HepG2 (cell line): Measurements from ENCODE around the gene WWP2. TPM values are rescaled to one million over a fixed set of nuclear protein-coding genes. Genes with fewer than 3 reads are reported as not detected.

Source experiments
- GABPB1 ChIP-seq: IDR thresholded peaks from 2 replicates; pipeline ENCODE4 v1.6.1; 2016; ENCODE audit warnings: mild to moderate bottlenecking, missing genetic modification reagents, moderate library complexity, missing compliant biosample characterization
- ISX ChIP-seq: sonication (generic); formaldehyde crosslinking; conservative IDR thresholded peaks from 2 replicates; pipeline ENCODE4 v1.5.0; 2020; ENCODE audit warnings: missing genetic modification reagents
- KLF6 ChIP-seq: IDR thresholded peaks from 2 replicates; pipeline ENCODE4 v1.8.0; 2016; ENCODE audit warnings: missing biosample characterization, missing genetic modification reagents
- NR2F6 ChIP-seq, 2 experiments: IDR thresholded peaks; 2 replicates each; pipeline ENCODE4 v1.6.1; 2016; ENCODE audit warnings: antibody characterized with exemption in 1 of 2, mild to moderate bottlenecking in 1 of 2
- TEAD2 ChIP-seq: sonication (generic); formaldehyde crosslinking; IDR thresholded peaks from 2 replicates; pipeline ENCODE4 v1.9.0; 2021; ENCODE audit warnings: missing genetic modification reagents
- THAP11 ChIP-seq: IDR thresholded peaks from 2 replicates; pipeline ENCODE4 v1.6.1; 2016; ENCODE audit warnings: missing biosample characterization, missing genetic modification reagents
- YY1 ChIP-seq: IDR thresholded peaks from 2 replicates; pipeline ENCODE4 v1.6.1; 2011; ENCODE audit warnings: low read length, low read depth, moderate library complexity, mild to moderate bottlenecking; ENCODE audit not compliant: insufficient read depth, insufficient replicate concordance
- ZNF136 ChIP-seq: sonication (generic); formaldehyde crosslinking; IDR thresholded peaks from 2 replicates; pipeline ENCODE4 v1.8.1; 2022; ENCODE audit warnings: low read depth, mild to moderate bottlenecking, moderate library complexity, missing genetic modification reagents
- ZNF549 ChIP-seq: sonication (generic); formaldehyde crosslinking; IDR thresholded peaks from 2 replicates; pipeline ENCODE4 v1.5.0; 2020; ENCODE audit warnings: missing genetic modification reagents
- ZNF780A ChIP-seq: sonication (generic); formaldehyde crosslinking; IDR thresholded peaks from 2 replicates; pipeline ENCODE4 v1.8.0; 2022; ENCODE audit warnings: mild to moderate bottlenecking, missing genetic modification reagents, moderate library complexity
- ZNF879 ChIP-seq: sonication (generic); formaldehyde crosslinking; IDR thresholded peaks from 2 replicates; pipeline ENCODE4 v1.8.1; 2023; ENCODE audit warnings: missing genetic modification reagents
- polyA plus RNA-seq, 8 experiments: library from polyadenylated mRNA; depleted of rRNA in 3 of 8; stranded (reverse) in 7 of 8; unstranded in 1 of 8; fragments of >200 nt; fragmentation: Illumina TruSeq in 4 of 8; extraction: Trizol in 4 of 8; gene quantifications; 2 replicates each; pipeline versions ENCODE4 v1.2.1 to v1.2.3, GENCODE V29; 2011 to 2016; ENCODE audit warnings: low read depth in 4 of 8, missing spikeins in 1 of 8, mixed read lengths in 1 of 8; ENCODE audit not compliant: insufficient read depth in 1 of 8
- total RNA-seq, 5 experiments: library from RNA; depleted of rRNA; stranded (reverse); fragments of >200 nt; fragmentation: Illumina TruSeq; extraction: Trizol; gene quantifications; 2 replicates each; pipeline ENCODE4 v1.2.3, GENCODE V29; 2016; ENCODE audit warnings: low read depth in 1 of 5
- TF ChIP-seq, protein P1 (sequence below): sonication (generic); formaldehyde crosslinking; IDR thresholded peaks from 2 replicates; pipeline ENCODE4 v1.8.0; 2022; ENCODE audit warnings: mild to moderate bottlenecking, missing genetic modification reagents
- TF ChIP-seq, protein P2 (sequence below), 2 experiments: fragments of 450-650 bp in 1 of 2; sonication (generic) in 1 of 2; formaldehyde crosslinking in 1 of 2; IDR thresholded peaks; 2 replicates each; pipeline versions ENCODE4 v1.6.1 to v1.8.0; 2016 to 2022; ENCODE audit warnings: antibody characterized with exemption in 1 of 2, mild to moderate bottlenecking in 1 of 2, missing genetic modification reagents in 1 of 2
- TF ChIP-seq, protein P3 (sequence below): sonication (generic); formaldehyde crosslinking; IDR thresholded peaks from 2 replicates; pipeline ENCODE4 v1.5.0; 2020; ENCODE audit warnings: mild to moderate bottlenecking, missing genetic modification reagents
- TF ChIP-seq, protein P4 (sequence below): sonication (generic); formaldehyde crosslinking; IDR thresholded peaks from 2 replicates; pipeline ENCODE4 v1.8.0; 2022; ENCODE audit warnings: mild to moderate bottlenecking, missing genetic modification reagents, moderate library complexity

Gene WWP2
- total and polyA plus RNA-seq, 2 of the 13 experiments (the other 11 are each of a cell fraction or from before 2014, with no cell fraction given), result 11.4 to 28.2 TPM

DNA sequence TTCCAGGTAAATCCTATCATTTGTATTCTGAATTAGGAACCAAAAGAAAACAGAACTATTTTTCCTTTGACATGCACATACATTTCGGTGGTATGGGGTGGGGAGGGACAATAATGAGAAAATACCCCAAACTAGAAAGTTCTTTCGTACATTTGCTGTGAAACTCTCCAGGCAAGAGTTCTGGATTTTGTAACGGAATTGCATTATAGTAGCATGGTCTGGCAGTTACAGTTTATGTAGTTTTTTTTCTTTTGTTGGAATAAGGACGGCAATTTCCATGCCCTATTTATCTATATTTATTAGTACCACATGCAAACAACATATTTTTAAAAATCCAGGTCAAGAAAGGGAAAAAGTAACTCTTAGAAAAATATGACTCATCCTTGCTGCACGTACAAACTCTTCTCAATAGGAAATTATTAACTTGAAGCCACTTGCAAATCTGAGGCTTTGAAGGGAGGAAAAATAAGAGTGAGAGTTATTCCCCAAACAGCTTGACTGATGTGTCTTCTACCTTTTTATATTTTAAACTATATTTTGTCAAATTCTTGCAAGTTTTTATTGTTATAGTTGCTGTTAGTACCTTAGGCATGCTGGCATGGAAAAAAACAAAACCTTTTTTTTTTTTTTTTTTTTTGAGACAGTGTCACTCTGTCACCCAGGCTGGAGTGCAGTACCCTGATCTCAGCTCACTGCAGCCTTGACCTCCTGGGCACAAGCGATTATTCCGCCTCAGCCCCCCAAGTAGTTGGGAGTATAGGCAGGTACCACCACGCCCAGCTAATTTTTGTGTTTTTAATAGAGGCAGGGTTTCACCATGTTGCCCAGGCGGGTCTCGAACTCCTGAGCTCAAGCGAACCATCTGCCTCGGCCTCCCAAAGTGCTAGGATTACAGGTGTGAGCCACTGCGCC is 69.3 kb downstream of the WWP2 start (continued):
- TF ChIP-seq NR2F6 (IDR thresholded peaks at IDR 0.05) (peak; percentile 76), NR2F6 (CRISPR knock-in tag; IDR thresholded peaks at IDR 0.05) (peak; percentile 76), ZNF879 (CRISPR knock-in tag) (no peak), THAP11 (CRISPR knock-in tag) (0 out of 2 replicates have a peak, but pooled peaks have one; percentile 1), ZNF136 (CRISPR knock-in tag) (no peak), KLF6 (CRISPR knock-in tag) (no peak), ZNF780A (CRISPR knock-in tag) (no peak), GABPB1 (CRISPR knock-in tag) (no peak), ZNF549 (CRISPR knock-in tag) (no peak), TEAD2 (CRISPR knock-in tag) (no peak), ISX (CRISPR knock-in tag) (no peak), YY1 (no peak)
- TF ChIP-seq, protein P1, sequence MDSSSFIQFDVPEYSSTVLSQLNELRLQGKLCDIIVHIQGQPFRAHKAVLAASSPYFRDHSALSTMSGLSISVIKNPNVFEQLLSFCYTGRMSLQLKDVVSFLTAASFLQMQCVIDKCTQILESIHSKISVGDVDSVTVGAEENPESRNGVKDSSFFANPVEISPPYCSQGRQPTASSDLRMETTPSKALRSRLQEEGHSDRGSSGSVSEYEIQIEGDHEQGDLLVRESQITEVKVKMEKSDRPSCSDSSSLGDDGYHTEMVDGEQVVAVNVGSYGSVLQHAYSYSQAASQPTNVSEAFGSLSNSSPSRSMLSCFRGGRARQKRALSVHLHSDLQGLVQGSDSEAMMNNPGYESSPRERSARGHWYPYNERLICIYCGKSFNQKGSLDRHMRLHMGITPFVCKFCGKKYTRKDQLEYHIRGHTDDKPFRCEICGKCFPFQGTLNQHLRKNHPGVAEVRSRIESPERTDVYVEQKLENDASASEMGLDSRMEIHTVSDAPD, result no peak
- TF ChIP-seq, protein P2, sequence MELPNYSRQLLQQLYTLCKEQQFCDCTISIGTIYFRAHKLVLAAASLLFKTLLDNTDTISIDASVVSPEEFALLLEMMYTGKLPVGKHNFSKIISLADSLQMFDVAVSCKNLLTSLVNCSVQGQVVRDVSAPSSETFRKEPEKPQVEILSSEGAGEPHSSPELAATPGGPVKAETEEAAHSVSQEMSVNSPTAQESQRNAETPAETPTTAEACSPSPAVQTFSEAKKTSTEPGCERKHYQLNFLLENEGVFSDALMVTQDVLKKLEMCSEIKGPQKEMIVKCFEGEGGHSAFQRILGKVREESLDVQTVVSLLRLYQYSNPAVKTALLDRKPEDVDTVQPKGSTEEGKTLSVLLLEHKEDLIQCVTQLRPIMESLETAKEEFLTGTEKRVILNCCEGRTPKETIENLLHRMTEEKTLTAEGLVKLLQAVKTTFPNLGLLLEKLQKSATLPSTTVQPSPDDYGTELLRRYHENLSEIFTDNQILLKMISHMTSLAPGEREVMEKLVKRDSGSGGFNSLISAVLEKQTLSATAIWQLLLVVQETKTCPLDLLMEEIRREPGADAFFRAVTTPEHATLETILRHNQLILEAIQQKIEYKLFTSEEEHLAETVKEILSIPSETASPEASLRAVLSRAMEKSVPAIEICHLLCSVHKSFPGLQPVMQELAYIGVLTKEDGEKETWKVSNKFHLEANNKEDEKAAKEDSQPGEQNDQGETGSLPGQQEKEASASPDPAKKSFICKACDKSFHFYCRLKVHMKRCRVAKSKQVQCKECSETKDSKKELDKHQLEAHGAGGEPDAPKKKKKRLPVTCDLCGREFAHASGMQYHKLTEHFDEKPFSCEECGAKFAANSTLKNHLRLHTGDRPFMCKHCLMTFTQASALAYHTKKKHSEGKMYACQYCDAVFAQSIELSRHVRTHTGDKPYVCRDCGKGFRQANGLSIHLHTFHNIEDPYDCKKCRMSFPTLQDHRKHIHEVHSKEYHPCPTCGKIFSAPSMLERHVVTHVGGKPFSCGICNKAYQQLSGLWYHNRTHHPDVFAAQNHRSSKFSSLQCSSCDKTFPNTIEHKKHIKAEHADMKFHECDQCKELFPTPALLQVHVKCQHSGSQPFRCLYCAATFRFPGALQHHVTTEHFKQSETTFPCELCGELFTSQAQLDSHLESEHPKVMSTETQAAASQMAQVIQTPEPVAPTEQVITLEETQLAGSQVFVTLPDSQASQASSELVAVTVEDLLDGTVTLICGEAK (IDR thresholded peaks at IDR 0.05), result no peak
- TF ChIP-seq, protein P2 (CRISPR knock-in tag; IDR thresholded peaks at IDR 0.05), result no peak
- TF ChIP-seq, protein P3, sequence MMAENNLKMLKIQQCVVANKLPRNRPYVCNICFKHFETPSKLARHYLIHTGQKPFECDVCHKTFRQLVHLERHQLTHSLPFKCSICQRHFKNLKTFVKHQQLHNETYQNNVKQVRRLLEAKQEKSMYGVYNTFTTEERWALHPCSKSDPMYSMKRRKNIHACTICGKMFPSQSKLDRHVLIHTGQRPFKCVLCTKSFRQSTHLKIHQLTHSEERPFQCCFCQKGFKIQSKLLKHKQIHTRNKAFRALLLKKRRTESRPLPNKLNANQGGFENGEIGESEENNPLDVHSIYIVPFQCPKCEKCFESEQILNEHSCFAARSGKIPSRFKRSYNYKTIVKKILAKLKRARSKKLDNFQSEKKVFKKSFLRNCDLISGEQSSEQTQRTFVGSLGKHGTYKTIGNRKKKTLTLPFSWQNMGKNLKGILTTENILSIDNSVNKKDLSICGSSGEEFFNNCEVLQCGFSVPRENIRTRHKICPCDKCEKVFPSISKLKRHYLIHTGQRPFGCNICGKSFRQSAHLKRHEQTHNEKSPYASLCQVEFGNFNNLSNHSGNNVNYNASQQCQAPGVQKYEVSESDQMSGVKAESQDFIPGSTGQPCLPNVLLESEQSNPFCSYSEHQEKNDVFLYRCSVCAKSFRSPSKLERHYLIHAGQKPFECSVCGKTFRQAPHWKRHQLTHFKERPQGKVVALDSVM, result peak; percentile 20; the same call in 1 of the 2 replicates
- TF ChIP-seq, protein P4, sequence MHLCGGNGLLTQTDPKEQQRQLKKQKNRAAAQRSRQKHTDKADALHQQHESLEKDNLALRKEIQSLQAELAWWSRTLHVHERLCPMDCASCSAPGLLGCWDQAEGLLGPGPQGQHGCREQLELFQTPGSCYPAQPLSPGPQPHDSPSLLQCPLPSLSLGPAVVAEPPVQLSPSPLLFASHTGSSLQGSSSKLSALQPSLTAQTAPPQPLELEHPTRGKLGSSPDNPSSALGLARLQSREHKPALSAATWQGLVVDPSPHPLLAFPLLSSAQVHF (CRISPR knock-in tag), result no peak
